Right lobe of liver (tissue), 6 donors: ENCODE results near the gene GATAD2B. TPM values are rescaled to one million over a fixed set of nuclear protein-coding genes. Genes with fewer than 3 reads are reported as not detected.
A peak's percentile ranks its signal among the peaks of the same experiment; 100 is the strongest.

ENCODE experiments used
- ATAC-seq, 4 donors: fragments of 200-7000 bp; cut with Tn5 transposase; one replicate each; pipeline ENCODE4 v1.9.1; 2020; ENCODE audit warnings: mild to moderate bottlenecking in 4 of 4, moderate library complexity in 4 of 4
- DNase-seq, 3 donors: peaks; one replicate each; pipeline ENCODE4 v3.0.0-alpha.2; 2020
- H3K27ac ChIP-seq, 3 donors: fragments of 200-600 bp; one replicate each; pipeline ENCODE4 v1.8.0; 2022
- H3K27me3 ChIP-seq, 2 donors: fragments of 200-600 bp; one replicate each; pipeline ENCODE4 v1.8.0; 2022
- H3K36me3 ChIP-seq, 4 donors: fragments of 200-600 bp; sonication (generic) in 1 of 4; one replicate each; pipeline versions ENCODE4 v1.5.1 to v1.8.0; 2017 to 2022; ENCODE audit warnings: control low read depth in 1 of 4
- H3K4me1 ChIP-seq, 4 donors: fragments of 200-600 bp; sonication (generic) in 1 of 4; one replicate each; pipeline versions ENCODE4 v1.5.1 to v1.8.0; 2017 to 2022; ENCODE audit warnings: control low read depth in 1 of 4
- H3K4me3 ChIP-seq, 3 donors: fragments of 200-600 bp; one replicate each; pipeline ENCODE4 v1.8.0; 2022
- H3K9me3 ChIP-seq, 4 donors: fragments of 200-600 bp; sonication (generic) in 1 of 4; one replicate each; pipeline versions ENCODE4 v1.5.1 to v1.8.0; 2017 to 2022; ENCODE audit warnings: control low read depth in 1 of 4
- CTCF ChIP-seq, 4 donors: fragments of 200-600 bp in 3 of 4; fragments of 450-650 bp in 1 of 4; IDR thresholded peaks; one replicate each; pipeline versions ENCODE4 v1.5.1 to v1.8.0; 2016 to 2022; ENCODE audit warnings: antibody characterized with exemption in 4 of 4, mild to moderate bottlenecking in 2 of 4
- POLR2A ChIP-seq: fragments of 450-650 bp; IDR thresholded peaks from one replicate; pipeline ENCODE4 v1.6.1; 2017; ENCODE audit warnings: antibody characterized with exemption, mild to moderate bottlenecking
- whole genome bisulfite sequencing: methylation state at CpG from one replicate; pipeline ENCODE4 v1.1.6; 2018; ENCODE audit warnings: low coverage, low lambda C conversion rate; ENCODE audit not compliant: insufficient coverage; ENCODE audit errors: missing lambda C conversion rate; 5-methylcytosine and 5-hydroxymethylcytosine counted together
- intact Hi-C, 2 donors: fragments of 100-400 bp; cut with DNase I; formaldehyde crosslinking; loops; one replicate each; pipeline versions ENCODE4 v1.11.2 to v1.14.1; 2022
- total RNA-seq, 6 experiments: library from RNA; depleted of rRNA in 2 of 6; stranded (reverse); fragments of >200 nt in 2 of 6; fragmentation: NEBNext Ultra II Directional in 3 of 6; extraction: Animal tissue kit (Norgen Biotek cat#: 25700) in 3 of 6; gene quantifications; one replicate each; pipeline versions ENCODE4 v1.1.0 to v1.2.4, GENCODE V29; 2016 to 2023
- donor health status: DM: no; HTN: yes; CAD: no.
- donor health status: DM: no; HTN: no; CAD: no.
- donor health status: DM: no; HTN: no; CAD: no.
- donor health status: DM: no; HTN: yes; CAD: no.
- donor health status: DM: no; HTN: yes; CAD: no.

GATAD2B gene
- total RNA-seq, 6 experiments from 2014 or later: 9.8 to 20.3 (median 16.8) TPM

GRCh38 chr1:153968000-153968363 lies 45.2 kb upstream of the GATAD2B start:
- Histone ChIP-seq H3K9me3 (no peaks in the 10 kb centered on the region), H3K36me3 (no peaks in the 10 kb centered on the region), H3K27ac (peak overlapping the region; percentile 83 to 97 (median 91)), H3K4me3 (peak overlapping the region; percentile 44 to 65 (median 63)), H3K27me3 (no peaks in the 10 kb centered on the region), H3K4me1 (peaks cover 0 to 19% (median 7%) of the 10 kb centered on the region in 4 donors)
- intact Hi-C loops: no loop called here
- DNase-seq (peak in 2 of 3 donors; percentile 60 to 72), ATAC-seq (no peak)
- WGBS: under 1% methylated on average over 8 of the region's 8 CpGs
- TF ChIP-seq POLR2A (no peak), CTCF (IDR thresholded peaks at IDR 0.05) (no peak)

- Histone ChIP-seq H3K9me3 (no peaks in the 10 kb centered on the region), H3K27me3 (no peaks in the 10 kb centered on the region), H3K4me3 (peak within 1 kb of the TSS; percentile 44 to 65 (median 63)), H3K27ac (peak within 1 kb of the TSS; percentile 83 to 97 (median 91)), H3K36me3 (no peaks in the 10 kb centered on the region), H3K4me1 (peaks cover 0 to 25% (median 9%) of the 10 kb centered on the region in 4 donors)
- ATAC-seq (peak; percentile 72 to 86 (median 81)), DNase-seq (peak; percentile 94 to 97 (median 96))
- intact Hi-C loops: no loop called here
- peak in 3 of 4 donors; percentile 51 to 58 (median 54) for TF ChIP-seq CTCF (IDR thresholded peaks at IDR 0.05)
- peak; percentile 91 for TF ChIP-seq POLR2A
- WGBS: 0% methylated on average over 24 of the region's 60 CpGs
These were observed 44.6 kb upstream of the GATAD2B start, which contains the start of gene CREB3L4 for GRCh38 chr1:153967107-153967999. CREB3L4 (plus strand) TSS chr1:153967902; CDS start chr1:153968526, 624 bp downstream.

GRCh38 chr1:153963850-153964331 lies 41.1 kb upstream of the GATAD2B start:
- H3K4me3 ChIP-seq: peak overlapping the region; percentile 70 to 88 (median 75)
- intact Hi-C loops: no loop called here
- H3K27me3 ChIP-seq: no peaks in the 10 kb centered on the region
- H3K27ac ChIP-seq: peak overlapping the region; percentile 88 to 95 (median 92)
- DNase-seq (peak in 2 of 3 donors; percentile 52 to 61), ATAC-seq (peak in 1 of 4 donors; percentile 1)
- no peaks in the 10 kb centered on the region for H3K9me3 ChIP-seq
- TF ChIP-seq POLR2A (no peak), CTCF (IDR thresholded peaks at IDR 0.05) (no peak)
- WGBS: 1% methylated on average over 11 of the region's 22 CpGs
- peaks cover 0 to 36% (median 12%) of the 10 kb centered on the region in 4 donors for H3K4me1 ChIP-seq
- peaks cover 0 to 5% (median 1%) of the 10 kb centered on the region in 4 donors for H3K36me3 ChIP-seq

- H3K4me3 ChIP-seq: peak within 1 kb of the TSS; percentile 70 to 88 (median 75)
- peak; percentile 99 to 100 (median 99) for DNase-seq
- peaks cover 0 to 5% (median 1%) of the 10 kb centered on the region in 4 donors for H3K36me3 ChIP-seq
- intact Hi-C loops: no loop called here
- no peaks in the 10 kb centered on the region for H3K9me3 ChIP-seq
- peaks cover 0 to 38% (median 10%) of the 10 kb centered on the region in 4 donors for H3K4me1 ChIP-seq
- WGBS: 0% methylated on average over 19 of the region's 54 CpGs
- ATAC-seq: peak; percentile 76 to 84 (median 79)
- TF ChIP-seq CTCF (IDR thresholded peaks at IDR 0.05) (no peak), POLR2A (peak; percentile 84)
- H3K27me3 ChIP-seq: no peaks in the 10 kb centered on the region
- H3K27ac ChIP-seq: peak within 1 kb of the TSS; percentile 88 to 95 (median 92)
These were observed 40.5 kb upstream of the GATAD2B start, which contains the start of gene SLC39A1 for GRCh38 chr1:153963030-153963849. SLC39A1 (minus strand) TSS chr1:153963537; CDS start chr1:153962715, 822 bp downstream.
